Calu3 (cell line): ENCODE data around the gene SUN3. TPM values are rescaled to one million over a fixed set of nuclear protein-coding genes. Genes with fewer than 3 reads are reported as not detected.

Experiments used
- BruUV-seq: library from RNA; stranded (reverse); fragments of 400-500 nt; replicated peaks from 2 replicates; lab custom pipeline; 2021; lab: Mats Ljungman, UMichigan
- CTCF ChIA-PET: fragments of 300-600 bp; sonication (Branson Sonifier 250); formaldehyde crosslinking; loops from one replicate; lab custom pipeline; 2022; ENCODE audit warnings: antibody characterized with exemption; lab: Charles Lee
- DNase-seq: peaks from one replicate; pipeline ENCODE4 v3.0.0; 2022
- H3K27ac Mint-ChIP-seq: one replicate; pipeline ENCODE4 v1.8.0; 2022; ENCODE audit warnings: mixed read lengths; ENCODE audit not compliant: unreplicated experiment
- H3K27me3 Mint-ChIP-seq: one replicate; pipeline ENCODE4 v1.8.0; 2022; ENCODE audit warnings: mixed read lengths; ENCODE audit not compliant: unreplicated experiment
- H3K36me3 Mint-ChIP-seq: one replicate; pipeline ENCODE4 v1.8.0; 2022; ENCODE audit warnings: mild to moderate bottlenecking, moderate library complexity, mixed read lengths; ENCODE audit not compliant: insufficient read depth, unreplicated experiment
- H3K4me1 Mint-ChIP-seq: one replicate; pipeline ENCODE4 v1.8.0; 2022; ENCODE audit warnings: mild to moderate bottlenecking, low read depth, mixed read lengths; ENCODE audit not compliant: unreplicated experiment
- H3K4me3 Mint-ChIP-seq: one replicate; pipeline ENCODE4 v1.8.0; 2022; ENCODE audit warnings: mild to moderate bottlenecking, low read depth, moderate library complexity, mixed read lengths; ENCODE audit not compliant: unreplicated experiment
- H3K9me3 Mint-ChIP-seq: one replicate; pipeline ENCODE4 v1.8.0; 2022; ENCODE audit warnings: low read depth, mixed read lengths; ENCODE audit not compliant: unreplicated experiment
- intact Hi-C: fragments of 100-400 bp; cut with micrococcal nuclease; formaldehyde crosslinking; loops from one replicate; pipeline ENCODE4 v1.10.0; 2022; ENCODE audit not compliant: unreplicated experiment
- total RNA-seq: library from RNA; stranded (reverse); gene quantifications from 2 replicates; pipeline ENCODE4 v1.2.3, GENCODE V29; 2022
- TF ChIP-seq, protein P1 (sequence below): fragments of 200-600 bp; IDR thresholded peaks from one replicate; pipeline ENCODE4 v1.8.0; 2022; ENCODE audit warnings: antibody characterized with exemption; ENCODE audit not compliant: unreplicated experiment

Gene SUN3
- total RNA-seq, 1 experiment from 2014 or later: 1.8 TPM

DNA sequence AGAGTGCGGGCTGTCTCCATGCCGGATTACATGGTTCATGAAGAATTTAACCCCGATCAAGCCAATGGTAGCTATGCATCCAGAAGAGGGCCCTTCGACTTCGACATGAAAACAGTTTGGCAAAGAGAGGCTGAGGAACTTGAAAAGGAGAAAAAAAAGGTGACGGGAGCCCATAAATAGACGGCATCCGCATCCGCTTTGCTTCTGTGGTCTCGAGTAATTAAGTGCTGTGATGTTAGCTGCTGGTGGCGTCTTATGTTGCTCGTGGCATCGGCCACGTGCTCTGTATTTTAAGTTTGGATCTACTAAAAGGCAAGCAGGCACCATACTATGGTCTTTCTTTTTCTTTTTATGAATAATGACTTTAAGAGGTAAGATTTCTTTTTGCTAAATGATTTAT lies 17.6 kb upstream of the SUN3 start:
- BruUV-seq: no TSS peak
- TF ChIP-seq, protein P1, sequence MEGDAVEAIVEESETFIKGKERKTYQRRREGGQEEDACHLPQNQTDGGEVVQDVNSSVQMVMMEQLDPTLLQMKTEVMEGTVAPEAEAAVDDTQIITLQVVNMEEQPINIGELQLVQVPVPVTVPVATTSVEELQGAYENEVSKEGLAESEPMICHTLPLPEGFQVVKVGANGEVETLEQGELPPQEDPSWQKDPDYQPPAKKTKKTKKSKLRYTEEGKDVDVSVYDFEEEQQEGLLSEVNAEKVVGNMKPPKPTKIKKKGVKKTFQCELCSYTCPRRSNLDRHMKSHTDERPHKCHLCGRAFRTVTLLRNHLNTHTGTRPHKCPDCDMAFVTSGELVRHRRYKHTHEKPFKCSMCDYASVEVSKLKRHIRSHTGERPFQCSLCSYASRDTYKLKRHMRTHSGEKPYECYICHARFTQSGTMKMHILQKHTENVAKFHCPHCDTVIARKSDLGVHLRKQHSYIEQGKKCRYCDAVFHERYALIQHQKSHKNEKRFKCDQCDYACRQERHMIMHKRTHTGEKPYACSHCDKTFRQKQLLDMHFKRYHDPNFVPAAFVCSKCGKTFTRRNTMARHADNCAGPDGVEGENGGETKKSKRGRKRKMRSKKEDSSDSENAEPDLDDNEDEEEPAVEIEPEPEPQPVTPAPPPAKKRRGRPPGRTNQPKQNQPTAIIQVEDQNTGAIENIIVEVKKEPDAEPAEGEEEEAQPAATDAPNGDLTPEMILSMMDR: no peak
- Mint-ChIP-seq H3K27me3 (peaks cover 21% of the 10 kb centered on the region), H3K4me1 (no peaks in the 10 kb centered on the region), H3K9me3 (no peaks in the 10 kb centered on the region), H3K4me3 (no peak overlapping the region), H3K27ac (no peak overlapping the region), H3K36me3 (no peaks in the 10 kb centered on the region)
- intact Hi-C loops: no loop called here
- DNase-seq: no peak
- CTCF ChIA-PET: no interaction called here

DNA sequence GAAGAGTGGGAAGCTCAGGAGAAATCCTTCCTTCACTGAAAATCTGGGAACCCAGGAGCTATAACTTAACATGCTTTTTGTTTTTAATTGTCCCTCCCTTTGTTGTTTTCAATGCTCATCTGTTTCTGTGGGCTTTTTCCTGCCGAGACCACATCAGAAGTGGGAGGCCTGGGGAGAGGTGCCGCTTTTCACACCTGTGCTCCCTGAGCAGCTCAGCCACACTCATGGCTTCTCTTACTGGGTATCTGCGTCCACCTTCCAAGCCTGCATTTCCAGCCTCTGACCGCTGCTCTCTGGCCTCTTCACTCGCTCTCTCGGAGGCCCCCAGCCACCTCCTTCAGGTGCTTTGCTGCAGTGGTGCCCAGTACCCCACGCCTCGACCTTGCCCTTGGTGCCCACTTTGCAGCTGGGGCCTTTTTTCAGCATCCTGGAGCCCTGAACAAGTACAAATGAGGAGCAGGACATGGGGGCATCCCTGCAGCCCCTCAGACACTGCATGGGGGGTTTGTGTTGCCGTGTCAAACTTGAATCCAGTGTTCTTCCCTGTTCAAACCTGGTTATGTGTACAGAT lies 16.4 kb upstream of the SUN3 start:
- Mint-ChIP-seq H3K9me3 (no peaks in the 10 kb centered on the region), H3K36me3 (no peaks in the 10 kb centered on the region), H3K27ac (no peak overlapping the region), H3K4me3 (no peak overlapping the region), H3K4me1 (no peaks in the 10 kb centered on the region), H3K27me3 (peaks cover 21% of the 10 kb centered on the region)
- no peak for DNase-seq
- no TSS peak for BruUV-seq
- CTCF ChIA-PET: no interaction called here
- intact Hi-C loops: no loop called here
- TF ChIP-seq, protein P1: no peak

DNA sequence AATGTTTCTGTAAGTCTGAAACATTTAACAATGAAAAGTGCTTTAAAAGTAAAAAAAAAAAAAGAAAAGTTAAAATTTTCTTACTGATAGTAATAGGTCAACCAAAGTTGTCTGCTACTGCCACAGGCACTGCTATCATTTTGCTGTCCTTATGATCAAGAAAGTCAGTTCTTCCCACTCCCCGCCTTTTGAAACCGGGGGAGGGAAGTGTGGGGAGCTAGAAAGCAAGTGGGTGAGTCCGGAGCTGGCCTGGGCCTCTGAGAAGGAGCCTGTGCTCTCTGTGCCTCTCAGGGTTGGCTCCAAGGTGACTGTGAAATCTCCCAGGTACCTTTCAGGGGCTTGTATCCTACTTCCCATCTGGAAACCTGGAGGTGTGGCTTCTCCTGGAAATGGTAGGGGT lies 13.7 kb upstream of the SUN3 start:
- Mint-ChIP-seq H3K4me3 (no peak overlapping the region), H3K4me1 (no peaks in the 10 kb centered on the region), H3K36me3 (no peaks in the 10 kb centered on the region), H3K9me3 (no peaks in the 10 kb centered on the region), H3K27ac (no peak overlapping the region), H3K27me3 (peaks cover 31% of the 10 kb centered on the region)
- CTCF ChIA-PET: interaction anchor here (0.7 to 0.9 kb wide), 2 partner anchors 46 to 62 kb away, joined by 4 to 5 read pairs; partner anchors contain the start of gene UPP1
- no TSS peak for BruUV-seq
- TF ChIP-seq, protein P1: no peak
- no peak for DNase-seq
- intact Hi-C loops: no loop called here

DNA sequence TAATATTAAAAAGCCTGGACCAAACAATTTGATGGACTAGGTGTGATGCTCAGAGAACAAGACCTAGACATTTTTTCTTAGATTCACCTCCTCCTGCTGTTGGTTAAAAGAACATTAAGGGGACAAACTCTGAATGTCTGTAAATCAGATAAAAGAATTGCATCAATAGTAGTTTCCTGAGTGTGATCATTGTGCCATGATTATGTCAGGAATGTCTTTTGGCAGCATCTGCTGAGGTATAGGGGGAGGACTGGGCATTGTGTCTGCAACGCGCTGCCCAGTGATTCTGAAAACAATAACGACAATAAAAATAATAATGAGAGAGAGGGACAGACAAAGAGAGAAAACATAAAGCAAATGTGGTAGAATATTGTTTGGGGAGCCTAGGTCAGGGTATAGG lies 13.3 kb upstream of the SUN3 start:
- no peak for DNase-seq
- H3K27ac Mint-ChIP-seq: no peak overlapping the region
- H3K4me3 Mint-ChIP-seq: no peak overlapping the region
- H3K4me1 Mint-ChIP-seq: no peaks in the 10 kb centered on the region
- TF ChIP-seq, protein P1: no peak
- no peaks in the 10 kb centered on the region for H3K36me3 Mint-ChIP-seq
- intact Hi-C loops: no loop called here
- H3K9me3 Mint-ChIP-seq: no peaks in the 10 kb centered on the region
- H3K27me3 Mint-ChIP-seq: peaks cover 35% of the 10 kb centered on the region
- CTCF ChIA-PET: no interaction called here
- no TSS peak for BruUV-seq
